Ishikawa (cell line): Measurements from ENCODE around the gene OR2J1.

ENCODE experiments used
- CEBPB ChIP-seq: IDR thresholded peaks from 2 replicates; pipeline ENCODE4 v1.6.1; 2012
- CREB1 ChIP-seq: IDR thresholded peaks from 2 replicates; pipeline ENCODE4 v1.6.1; 2012; ENCODE audit warnings: low read depth
- EGR1 ChIP-seq: IDR thresholded peaks from 2 replicates; pipeline ENCODE4 v1.6.1; 2012
- EP300 ChIP-seq: IDR thresholded peaks from 2 replicates; pipeline ENCODE4 v1.6.1; 2012; ENCODE audit warnings: borderline replicate concordance
- FOXM1 ChIP-seq: IDR thresholded peaks from 2 replicates; pipeline ENCODE4 v1.6.1; 2012; ENCODE audit warnings: low read depth, borderline replicate concordance
- MAX ChIP-seq: IDR thresholded peaks from 2 replicates; pipeline ENCODE4 v1.6.1; 2012
- NFIC ChIP-seq: IDR thresholded peaks from 2 replicates; pipeline ENCODE4 v1.6.1; 2012
- RAD21 ChIP-seq: IDR thresholded peaks from 2 replicates; pipeline ENCODE4 v1.6.1; 2012; ENCODE audit warnings: low read depth
- REST ChIP-seq: IDR thresholded peaks from 2 replicates; pipeline ENCODE4 v1.6.1; 2012; ENCODE audit warnings: low read depth, mild to moderate bottlenecking
- TAF1 ChIP-seq: IDR thresholded peaks from 2 replicates; pipeline ENCODE4 v1.6.1; 2012; ENCODE audit warnings: low read depth, mild to moderate bottlenecking
- TCF12 ChIP-seq: IDR thresholded peaks from 2 replicates; pipeline ENCODE4 v1.6.1; 2012; ENCODE audit warnings: low read depth
- TEAD4 ChIP-seq: IDR thresholded peaks from 2 replicates; pipeline ENCODE4 v1.6.1; 2012
- USF1 ChIP-seq: IDR thresholded peaks from 2 replicates; pipeline ENCODE4 v1.6.1; 2012
- YY1 ChIP-seq: IDR thresholded peaks from 2 replicates; pipeline ENCODE4 v1.6.1; 2012; ENCODE audit warnings: low read depth

- TF ChIP-seq REST (no peak), MAX (no peak), EGR1 (no peak), CEBPB (no peak), EP300 (no peak), RAD21 (no peak), TAF1 (no peak), YY1 (no peak), CREB1 (no peak), TEAD4 (no peak), TCF12 (no peak), NFIC (no peak), USF1 (no peak), FOXM1 (no peak)
Measured at GRCh38 chr6:29087213-29087612, 12.1 kb upstream of the OR2J1 start, which contains the start of gene OR2B3.
